SK-N-SH (cell line): ENCODE measurements around the gene SEMA4F. TPM values are rescaled to one million over a fixed set of nuclear protein-coding genes. Genes with fewer than 3 reads are reported as not detected.

ENCODE experiments used
- CTCF ChIA-PET: fragments of 300-600, 350-600 bp; formaldehyde crosslinking; extraction: SDS; loops from one replicate; lab custom pipeline; 2021; lab: Yijun Ruan, JAX
- POLR2A ChIA-PET: fragments of 350-600 bp; sonication (Branson Sonifier 250); formaldehyde crosslinking; extraction: SDS; loops from one replicate; lab custom pipeline; 2020; ENCODE audit warnings: antibody characterized with exemption, inconsistent platforms; lab: Yijun Ruan, JAX
- DNase-seq: peaks from one replicate; pipeline ENCODE4 v3.0.0; 2012
- H2AFZ ChIP-seq: fragments of 200-600 bp; sonication (generic); 2 replicates; pipeline ENCODE4 v1.8.1; 2016; ENCODE audit warnings: antibody characterized with exemption, mild to moderate bottlenecking, low read depth
- H3F3A ChIP-seq: fragments of 200-600 bp; sonication (generic); replicated peaks from 2 replicates; pipeline ENCODE3; 2016; ENCODE audit warnings: antibody characterized with exemption, mild to moderate bottlenecking; ENCODE audit not compliant: insufficient read depth
- H3K27ac ChIP-seq, 2 experiments: fragments of 200-500 bp in 1 of 2; fragments of 200-600 bp in 1 of 2; sonication (Bioruptor generic) in 1 of 2; sonication (generic), shearing (Covaris generic) in 1 of 2; 2 replicates each; pipeline versions ENCODE4 v1.5.1 to v1.6.1; 2014 to 2016; ENCODE audit warnings: low read depth in 2 of 2, inconsistent platforms in 1 of 2, low read length in 1 of 2, mild to moderate bottlenecking in 1 of 2, mixed read lengths in 1 of 2
- H3K27me3 ChIP-seq: fragments of 200-600 bp; sonication (generic), shearing (Covaris generic); 2 replicates; pipeline ENCODE4 v1.6.1; 2016; ENCODE audit warnings: mixed run types; ENCODE audit not compliant: insufficient read depth
- H3K36me3 ChIP-seq, 2 experiments: fragments of 200-500 bp in 1 of 2; fragments of 200-600 bp in 1 of 2; sonication (Bioruptor generic) in 1 of 2; sonication (generic) in 1 of 2; replicated peaks in 1 of 2; 2 replicates each; pipeline versions ENCODE3 to v1.5.1; 2014 to 2016; ENCODE audit warnings: low read length in 1 of 2, mild to moderate bottlenecking in 1 of 2; ENCODE audit not compliant: insufficient read depth in 2 of 2, control insufficient read depth in 1 of 2
- H3K4me1 ChIP-seq, 2 experiments: fragments of 200-500 bp in 1 of 2; fragments of 200-600 bp in 1 of 2; sonication (Bioruptor generic) in 1 of 2; sonication (generic), shearing (Covaris generic) in 1 of 2; 2 replicates each; pipeline versions ENCODE4 v1.5.1 to v1.6.1; 2014 to 2016; ENCODE audit warnings: low read depth in 1 of 2, low read length in 1 of 2, mixed run types in 1 of 2; ENCODE audit not compliant: insufficient read depth in 2 of 2, control insufficient read depth in 1 of 2
- H3K4me2 ChIP-seq: fragments of 200-600 bp; sonication (generic), shearing (Covaris generic); 2 replicates; pipeline ENCODE4 v1.6.1; 2017; ENCODE audit warnings: mixed run types
- H3K4me3 ChIP-seq, 2 experiments: fragments of 200-500 bp in 1 of 2; fragments of 200-600 bp in 1 of 2; sonication (Bioruptor generic) in 1 of 2; sonication (generic), shearing (Covaris generic) in 1 of 2; 2 replicates each; pipeline versions ENCODE4 v1.5.1 to v1.8.1; 2014 to 2016; ENCODE audit warnings: low read depth in 2 of 2, inconsistent platforms in 1 of 2, low read length in 1 of 2, mild to moderate bottlenecking in 1 of 2, mixed read lengths in 1 of 2, moderate library complexity in 1 of 2
- H3K79me2 ChIP-seq: fragments of 200-600 bp; sonication (generic); 2 replicates; pipeline ENCODE4 v1.8.1; 2017; ENCODE audit warnings: mild to moderate bottlenecking; ENCODE audit not compliant: insufficient read depth
- H3K9ac ChIP-seq: fragments of 200-600 bp; sonication (generic); 2 replicates; pipeline ENCODE4 v1.6.1; 2017; ENCODE audit warnings: mixed run types
- H3K9me2 ChIP-seq: fragments of 200-600 bp; sonication (generic); 2 replicates; pipeline ENCODE4 v1.6.1; 2017; ENCODE audit warnings: mixed run types
- H3K9me3 ChIP-seq: fragments of 200-600 bp; sonication (generic); 2 replicates; pipeline ENCODE4 v1.6.1; 2017; ENCODE audit warnings: mixed run types, mild to moderate bottlenecking, moderate library complexity
- H4K20me1 ChIP-seq: fragments of 200-600 bp; sonication (generic); 2 replicates; pipeline ENCODE4 v1.6.1; 2017; ENCODE audit warnings: mild to moderate bottlenecking, mixed run types; ENCODE audit not compliant: insufficient read depth
- CTCF ChIP-seq: fragments of 200-600 bp; sonication (generic); IDR thresholded peaks from 2 replicates; pipeline ENCODE4 v1.6.1; 2017; ENCODE audit warnings: antibody characterized with exemption, mild to moderate bottlenecking, moderate library complexity
- JUND ChIP-seq: IDR thresholded peaks from 2 replicates; pipeline ENCODE4 v1.4.0; 2012
- MEF2A ChIP-seq: IDR thresholded peaks from 2 replicates; pipeline ENCODE4 v1.4.0; 2012; ENCODE audit warnings: low read depth, borderline replicate concordance
- NRF1 ChIP-seq: IDR thresholded peaks from 2 replicates; pipeline ENCODE4 v1.6.1; 2012; ENCODE audit warnings: low read depth, mild to moderate bottlenecking, low read length
- USF1 ChIP-seq: IDR thresholded peaks from 2 replicates; pipeline ENCODE4 v1.4.0; 2012; ENCODE audit warnings: low read depth, borderline replicate concordance
- WGBS: methylation state at CpG from one replicate; pipeline ENCODE4 v1.1.6; 2017; ENCODE audit warnings: low lambda C conversion rate; 5-methylcytosine and 5-hydroxymethylcytosine counted together
- polyA plus RNA-seq, 3 experiments: library from polyadenylated mRNA; depleted of rRNA; stranded (reverse); fragments of >200 nt; gene quantifications; 2 replicates each; pipeline ENCODE4 v1.2.3, GENCODE V29; 2012
- TF ChIP-seq, protein P1 (sequence below): fragments of 150-350 bp; IDR thresholded peaks from 2 replicates; pipeline ENCODE4 v1.6.1; 2016; ENCODE audit warnings: mild to moderate bottlenecking, low read depth, low read length
- TF ChIP-seq, protein P2 (sequence below): IDR thresholded peaks from 2 replicates; pipeline ENCODE4 v1.4.0; 2012; ENCODE audit warnings: low read depth
- TF ChIP-seq, protein P3 (sequence below): IDR thresholded peaks from 2 replicates; pipeline ENCODE4 v1.4.0; 2012; ENCODE audit warnings: low read depth, borderline replicate concordance

SEMA4F gene
- polyA plus RNA-seq, 1 of the 3 experiments (the other 2 are of a cell fraction): 17.3 TPM

- Histone ChIP-seq H3K36me3 (no peaks in the 10 kb centered on the region), H3K9ac (no peak overlapping the region), H3K27me3 (0 out of 2 replicates have a peak, but pooled peaks cover 5% of the 10 kb centered on the region), H3K4me1 (no peaks in the 10 kb centered on the region), H3K4me2 (no peak overlapping the region), H3K79me2 (no peaks in the 10 kb centered on the region), H3K9me2 (no peaks in the 10 kb centered on the region), H3F3A (no peaks in the 10 kb centered on the region), H3K27ac (no peak overlapping the region), H3K4me3 (no peak overlapping the region), H4K20me1 (no peaks in the 10 kb centered on the region), H2AFZ (no peak overlapping the region), H3K9me3 (no peaks in the 10 kb centered on the region)
- CTCF ChIA-PET: interaction anchor here (0.5 to 1.6 kb wide), 4 partner anchors 14 to 282 kb away, joined by 3 to 9 read pairs (median 4); no protein-coding TSS in a partner anchor
- POLR2A ChIA-PET: no interaction called here
- no peak for DNase-seq
- 76% methylated on average over 3 of the region's 3 CpGs for WGBS
- TF ChIP-seq, protein P1, sequence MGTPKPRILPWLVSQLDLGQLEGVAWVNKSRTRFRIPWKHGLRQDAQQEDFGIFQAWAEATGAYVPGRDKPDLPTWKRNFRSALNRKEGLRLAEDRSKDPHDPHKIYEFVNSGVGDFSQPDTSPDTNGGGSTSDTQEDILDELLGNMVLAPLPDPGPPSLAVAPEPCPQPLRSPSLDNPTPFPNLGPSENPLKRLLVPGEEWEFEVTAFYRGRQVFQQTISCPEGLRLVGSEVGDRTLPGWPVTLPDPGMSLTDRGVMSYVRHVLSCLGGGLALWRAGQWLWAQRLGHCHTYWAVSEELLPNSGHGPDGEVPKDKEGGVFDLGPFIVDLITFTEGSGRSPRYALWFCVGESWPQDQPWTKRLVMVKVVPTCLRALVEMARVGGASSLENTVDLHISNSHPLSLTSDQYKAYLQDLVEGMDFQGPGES: no peak
- no peak for TF ChIP-seq MEF2A
- no peak for TF ChIP-seq USF1
- TF ChIP-seq NRF1: no peak
- TF ChIP-seq, protein P2, sequence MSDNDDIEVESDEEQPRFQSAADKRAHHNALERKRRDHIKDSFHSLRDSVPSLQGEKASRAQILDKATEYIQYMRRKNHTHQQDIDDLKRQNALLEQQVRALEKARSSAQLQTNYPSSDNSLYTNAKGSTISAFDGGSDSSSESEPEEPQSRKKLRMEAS: no peak
- TF ChIP-seq CTCF: no peak
- no peak for TF ChIP-seq JUND
- TF ChIP-seq, protein P3, sequence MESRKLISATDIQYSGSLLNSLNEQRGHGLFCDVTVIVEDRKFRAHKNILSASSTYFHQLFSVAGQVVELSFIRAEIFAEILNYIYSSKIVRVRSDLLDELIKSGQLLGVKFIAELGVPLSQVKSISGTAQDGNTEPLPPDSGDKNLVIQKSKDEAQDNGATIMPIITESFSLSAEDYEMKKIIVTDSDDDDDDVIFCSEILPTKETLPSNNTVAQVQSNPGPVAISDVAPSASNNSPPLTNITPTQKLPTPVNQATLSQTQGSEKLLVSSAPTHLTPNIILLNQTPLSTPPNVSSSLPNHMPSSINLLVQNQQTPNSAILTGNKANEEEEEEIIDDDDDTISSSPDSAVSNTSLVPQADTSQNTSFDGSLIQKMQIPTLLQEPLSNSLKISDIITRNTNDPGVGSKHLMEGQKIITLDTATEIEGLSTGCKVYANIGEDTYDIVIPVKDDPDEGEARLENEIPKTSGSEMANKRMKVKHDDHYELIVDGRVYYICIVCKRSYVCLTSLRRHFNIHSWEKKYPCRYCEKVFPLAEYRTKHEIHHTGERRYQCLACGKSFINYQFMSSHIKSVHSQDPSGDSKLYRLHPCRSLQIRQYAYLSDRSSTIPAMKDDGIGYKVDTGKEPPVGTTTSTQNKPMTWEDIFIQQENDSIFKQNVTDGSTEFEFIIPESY: no peak
These were observed 36.9 kb upstream of the SEMA4F start for GRCh38 chr2:74617122-74617521.

GRCh38 chr2:74618410-74619083 lies 35.5 kb upstream of the SEMA4F start:
- Histone ChIP-seq H3K27me3 (0 out of 2 replicates have a peak, but pooled peaks cover 5% of the 10 kb centered on the region), H3K4me3 (no peak overlapping the region), H3K27ac (no peak overlapping the region), H3K9ac (no peak overlapping the region), H3K4me1 (no peaks in the 10 kb centered on the region), H3K79me2 (no peaks in the 10 kb centered on the region), H2AFZ (no peak overlapping the region), H3K9me2 (no peaks in the 10 kb centered on the region), H3K9me3 (no peaks in the 10 kb centered on the region), H3F3A (no peaks in the 10 kb centered on the region), H3K4me2 (no peak overlapping the region), H3K36me3 (no peaks in the 10 kb centered on the region), H4K20me1 (no peaks in the 10 kb centered on the region)
- TF ChIP-seq, protein P3: no peak
- 53% methylated on average over 6 of the region's 6 CpGs for WGBS
- ChIA-PET CTCF (interaction anchor here (0.9 to 1.6 kb wide), 2 partner anchors 13 to 72 kb away, joined by 3 read pairs; no protein-coding TSS in a partner anchor), POLR2A (no interaction called here)
- DNase-seq: no peak
